Immature natural killer cell (primary cell): ENCODE results near the gene LRCOL1. TPM values are rescaled to one million over a fixed set of nuclear protein-coding genes. Genes with fewer than 3 reads are reported as not detected.

Source experiments
- DNase-seq, 3 donors: peaks; one replicate each; pipeline ENCODE4 v3.0.0; 2022; ENCODE audit warnings: mixed read lengths in 1 of 3
- H3K27ac Mint-ChIP-seq, 6 donors: one replicate each; pipeline ENCODE4 v1.8.0; 2020; ENCODE audit warnings: mixed read lengths in 6 of 6, mild to moderate bottlenecking in 5 of 6, inconsistent platforms in 4 of 6, moderate library complexity in 3 of 6
- H3K27me3 Mint-ChIP-seq, 3 donors: one replicate each; pipeline ENCODE4 v1.8.0; 2020 to 2021; ENCODE audit warnings: low read depth in 3 of 3, mild to moderate bottlenecking in 3 of 3, mixed read lengths in 3 of 3, moderate library complexity in 3 of 3, inconsistent platforms in 1 of 3
- H3K36me3 Mint-ChIP-seq, 3 donors: one replicate each; pipeline ENCODE4 v1.8.0; 2020; ENCODE audit warnings: mixed read lengths in 3 of 3, inconsistent platforms in 2 of 3, mild to moderate bottlenecking in 2 of 3
- H3K4me1 Mint-ChIP-seq, 2 donors: one replicate each; pipeline ENCODE4 v1.8.0; 2020; ENCODE audit warnings: inconsistent platforms in 2 of 2, mild to moderate bottlenecking in 2 of 2, mixed read lengths in 2 of 2, moderate library complexity in 1 of 2
- H3K4me3 Mint-ChIP-seq, 5 donors: one replicate each; pipeline ENCODE4 v1.8.0; 2020; ENCODE audit warnings: mild to moderate bottlenecking in 5 of 5, mixed read lengths in 5 of 5, inconsistent platforms in 3 of 5, moderate library complexity in 3 of 5
- H3K9me3 Mint-ChIP-seq, 6 donors: one replicate each; pipeline ENCODE4 v1.8.0; 2020; ENCODE audit warnings: mild to moderate bottlenecking in 6 of 6, mixed read lengths in 6 of 6, inconsistent platforms in 4 of 6, moderate library complexity in 3 of 6
- polyA plus RNA-seq, 3 donors: library from polyadenylated mRNA; unstranded; fragments of 300-500 nt; fragmentation: Illumina TruSeq; gene quantifications; one replicate each; pipeline ENCODE4 v1.2.3, GENCODE V29; 2021

Gene LRCOL1
- polyA plus RNA-seq, 3 donors from 2014 or later, result not detected

- peaks cover 2 to 7% (median 6%) of the 10 kb centered on the region in 3 donors for H3K36me3 Mint-ChIP-seq
- peaks cover 0 to 3% (median 0%) of the 10 kb centered on the region in 6 donors for H3K9me3 Mint-ChIP-seq
- peaks cover 7 to 11% of the 10 kb centered on the region in 2 donors for H3K4me1 Mint-ChIP-seq
- peaks cover 9 to 32% (median 20%) of the 10 kb centered on the region in 3 donors for H3K27me3 Mint-ChIP-seq
- H3K27ac Mint-ChIP-seq, result no peak overlapping the region
- DNase-seq, result no peak
- no peak overlapping the region for H3K4me3 Mint-ChIP-seq
Observed at GRCh38 chr12:132619386-132620112, 9.2 kb upstream of the LRCOL1 start.

DNA sequence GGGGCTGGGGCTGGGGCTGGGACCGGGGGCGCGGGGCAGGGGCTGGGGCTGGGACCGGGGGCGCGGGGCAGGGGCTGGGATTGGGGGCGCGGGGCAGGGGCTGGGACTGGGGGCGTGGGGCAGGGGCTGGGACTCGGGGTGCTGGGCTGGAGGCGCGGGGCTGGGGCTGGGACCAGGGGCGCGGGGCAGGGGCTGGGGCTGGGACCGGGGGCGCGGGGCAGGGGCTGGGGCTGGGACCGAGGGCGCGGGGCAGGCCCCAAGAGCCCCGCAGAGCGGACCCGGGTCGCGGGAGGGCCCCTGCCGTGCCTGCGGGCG, 8.6 kb upstream of the LRCOL1 start:
- no peak for DNase-seq
- peaks cover 7 to 11% of the 10 kb centered on the region in 2 donors for H3K4me1 Mint-ChIP-seq
- H3K36me3 Mint-ChIP-seq, result peaks cover 2 to 7% (median 6%) of the 10 kb centered on the region in 3 donors
- peaks cover 0 to 3% (median 0%) of the 10 kb centered on the region in 6 donors for H3K9me3 Mint-ChIP-seq
- peaks cover 9 to 33% (median 20%) of the 10 kb centered on the region in 3 donors for H3K27me3 Mint-ChIP-seq
- no peak overlapping the region for H3K4me3 Mint-ChIP-seq
- H3K27ac Mint-ChIP-seq, result no peak overlapping the region

DNA sequence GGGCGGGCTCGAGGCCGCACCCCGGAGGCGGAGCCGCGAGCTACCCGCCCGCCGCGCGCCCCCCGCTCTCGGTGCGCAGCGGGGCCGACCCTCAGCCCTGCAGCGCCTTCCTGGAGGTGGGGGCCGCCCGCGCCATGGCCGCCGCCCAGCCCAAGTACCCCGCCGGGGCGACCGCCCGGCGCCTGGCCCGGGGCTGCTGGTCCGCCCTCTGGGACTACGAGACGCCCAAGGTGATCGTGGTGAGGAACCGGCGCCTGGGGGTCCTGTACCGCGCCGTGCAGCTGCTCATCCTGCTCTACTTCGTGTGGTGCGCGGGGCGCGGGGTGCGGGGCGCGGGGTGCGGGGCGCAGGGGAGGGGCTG, 8.3 kb upstream of the LRCOL1 start, which contains the start of gene P2RX2:
TSS of gene P2RX2 (plus strand) at position 94 of the 361 bp plus-strand sequence. CDS start at position 135, 41 bp downstream.
- no peak for DNase-seq
- H3K9me3 Mint-ChIP-seq, result peaks cover 0 to 3% (median 0%) of the 10 kb centered on the region in 6 donors
- peaks cover 9 to 33% (median 20%) of the 10 kb centered on the region in 3 donors for H3K27me3 Mint-ChIP-seq
- peak within 1 kb of the TSS in 3 of 5 donors; percentile 14 to 70 (median 39) for H3K4me3 Mint-ChIP-seq
- H3K27ac Mint-ChIP-seq, result peak within 1 kb of the TSS in 1 of 6 donors; percentile 73
- H3K36me3 Mint-ChIP-seq, result peaks cover 2 to 7% (median 6%) of the 10 kb centered on the region in 3 donors
- peaks cover 7 to 11% of the 10 kb centered on the region in 2 donors for H3K4me1 Mint-ChIP-seq

DNA sequence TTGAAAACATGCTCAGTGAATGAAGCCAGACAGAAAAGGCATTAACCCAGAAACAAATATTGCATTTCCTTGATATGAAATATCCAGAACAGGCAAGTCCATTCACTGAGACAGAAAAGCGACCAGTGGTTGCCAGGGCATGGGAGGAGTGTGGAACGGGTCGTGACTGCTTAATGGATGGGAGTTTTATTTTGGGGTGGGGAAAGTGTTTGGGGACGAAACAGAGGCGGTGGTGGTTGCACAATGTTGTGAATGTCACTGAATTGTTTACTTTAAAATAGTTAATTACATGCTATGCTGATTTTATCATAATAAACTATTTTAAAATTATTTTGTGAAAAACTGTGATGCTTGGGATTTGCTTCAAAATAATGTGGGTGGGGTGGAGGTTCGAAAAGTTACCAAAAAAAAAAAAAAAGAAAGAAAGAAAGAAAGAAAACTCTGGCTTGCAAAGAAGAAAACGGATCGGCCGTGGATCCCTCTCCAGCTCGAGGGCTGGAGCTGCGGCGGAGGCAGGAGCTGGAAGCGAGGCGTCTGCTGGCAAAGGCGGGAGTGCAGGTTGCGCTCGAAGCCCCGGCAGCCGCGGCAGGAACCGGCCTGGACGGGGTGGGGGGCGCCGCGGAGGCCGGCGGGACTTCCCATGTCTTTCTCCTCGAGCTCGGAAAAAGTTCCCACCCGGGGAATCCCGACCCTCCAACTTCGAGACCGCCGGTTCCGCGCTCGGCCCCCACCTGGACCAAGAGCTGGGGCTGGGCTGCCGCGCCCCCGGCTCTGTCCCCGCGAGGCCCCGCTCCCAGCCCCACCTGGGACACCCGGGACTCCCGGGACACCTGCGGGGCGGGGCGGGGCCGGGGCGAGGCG, 7.7 kb upstream of the LRCOL1 start:
- Mint-ChIP-seq H3K27me3 (peaks cover 9 to 33% (median 20%) of the 10 kb centered on the region in 3 donors), H3K9me3 (peaks cover 0 to 3% (median 0%) of the 10 kb centered on the region in 6 donors), H3K4me1 (peaks cover 7 to 11% of the 10 kb centered on the region in 2 donors), H3K4me3 (peak overlapping the region in 3 of 5 donors; percentile 14 to 70 (median 39)), H3K27ac (peak overlapping the region in 1 of 6 donors; percentile 73), H3K36me3 (peaks cover 2 to 6% (median 4%) of the 10 kb centered on the region in 3 donors)
- DNase-seq, result no peak

GRCh38 chr12:132617135-132617701, 6.8 kb upstream of the LRCOL1 start:
- DNase-seq, result no peak
- H3K27me3 Mint-ChIP-seq, result peaks cover 9 to 36% (median 22%) of the 10 kb centered on the region in 3 donors
- no peak overlapping the region for H3K27ac Mint-ChIP-seq
- H3K4me1 Mint-ChIP-seq, result peaks cover 7 to 11% of the 10 kb centered on the region in 2 donors
- peaks cover 2 to 6% (median 4%) of the 10 kb centered on the region in 3 donors for H3K36me3 Mint-ChIP-seq
- H3K4me3 Mint-ChIP-seq, result peak overlapping the region in 1 of 5 donors; percentile 40
- H3K9me3 Mint-ChIP-seq, result peaks cover 0 to 3% (median 0%) of the 10 kb centered on the region in 6 donors

GRCh38 chr12:132615579-132616038, 5.2 kb upstream of the LRCOL1 start:
- peaks cover 0 to 3% (median 0%) of the 10 kb centered on the region in 6 donors for H3K9me3 Mint-ChIP-seq
- peaks cover 2 to 6% (median 4%) of the 10 kb centered on the region in 3 donors for H3K36me3 Mint-ChIP-seq
- H3K4me1 Mint-ChIP-seq, result peaks cover 7 to 11% of the 10 kb centered on the region in 2 donors
- DNase-seq, result no peak
- H3K27ac Mint-ChIP-seq, result peak overlapping the region in 1 of 6 donors; percentile 35
- H3K27me3 Mint-ChIP-seq, result peaks cover 12 to 45% (median 25%) of the 10 kb centered on the region in 3 donors
- no peak overlapping the region for H3K4me3 Mint-ChIP-seq

DNA sequence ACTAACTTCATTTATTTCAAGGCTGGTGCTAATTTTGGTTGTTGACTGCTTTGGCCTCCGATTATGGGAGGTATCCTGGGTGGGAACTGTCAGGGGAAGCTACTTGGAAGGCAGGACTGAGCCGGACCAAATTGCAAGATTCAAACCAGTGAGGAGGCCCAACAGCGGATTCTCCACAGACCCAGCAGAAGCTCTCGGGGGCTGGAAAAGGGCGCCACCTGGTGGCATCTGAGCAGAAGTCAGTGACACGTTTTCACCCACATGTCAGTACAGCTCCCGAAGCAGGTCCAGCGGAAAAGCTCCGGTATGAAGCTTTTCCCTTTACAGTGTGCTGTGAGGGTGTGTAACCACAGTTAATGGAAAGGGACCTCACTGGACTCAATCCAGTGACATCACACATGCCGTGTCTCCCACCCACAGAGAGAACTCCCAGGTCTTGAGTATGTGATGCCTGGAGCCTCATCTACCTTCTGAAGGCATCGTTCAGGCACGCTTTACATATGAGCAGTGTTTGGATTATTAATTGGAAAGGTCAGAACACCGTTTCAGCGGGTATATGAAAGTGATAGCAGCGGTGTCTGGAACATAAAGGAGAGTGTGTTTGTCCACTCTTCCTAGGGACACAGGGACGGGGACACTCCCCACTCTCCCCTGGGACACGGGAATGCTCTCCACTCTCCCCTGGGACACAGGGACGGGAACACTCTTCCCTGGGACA, 4.6 kb upstream of the LRCOL1 start:
- peaks cover 11% of the 10 kb centered on the region in 2 donors for H3K4me1 Mint-ChIP-seq
- H3K4me3 Mint-ChIP-seq, result no peak overlapping the region
- peaks cover 0 to 3% (median 0%) of the 10 kb centered on the region in 6 donors for H3K9me3 Mint-ChIP-seq
- peaks cover 16 to 51% (median 26%) of the 10 kb centered on the region in 3 donors for H3K27me3 Mint-ChIP-seq
- H3K27ac Mint-ChIP-seq, result peak overlapping the region in 1 of 6 donors; percentile 44
- peak; percentile 66 to 74 (median 73) for DNase-seq
- peaks cover 2 to 6% (median 4%) of the 10 kb centered on the region in 3 donors for H3K36me3 Mint-ChIP-seq

DNA sequence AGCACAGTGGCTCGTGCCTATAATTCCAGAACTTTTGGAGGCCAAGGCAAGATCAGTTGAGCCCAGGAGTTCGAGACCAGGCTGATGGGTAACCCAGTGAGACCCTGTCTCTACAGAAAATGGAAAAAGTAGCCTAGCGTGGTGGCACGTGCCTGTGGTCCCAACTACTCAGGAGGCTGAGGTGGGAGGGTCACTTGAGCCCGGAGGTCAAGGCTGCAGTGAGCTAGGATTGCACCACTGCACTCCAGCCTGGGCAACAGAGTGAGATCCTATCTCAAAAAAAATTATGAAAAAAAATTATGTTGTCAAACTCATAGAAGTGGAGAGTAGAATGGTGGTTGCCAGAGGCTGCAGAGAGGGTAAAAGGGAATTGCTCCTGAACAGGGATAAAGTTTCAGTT, 3.6 kb upstream of the LRCOL1 start:
- Mint-ChIP-seq H3K27me3 (peaks cover 16 to 51% (median 26%) of the 10 kb centered on the region in 3 donors), H3K4me3 (no peak overlapping the region), H3K36me3 (peaks cover 2 to 6% (median 4%) of the 10 kb centered on the region in 3 donors), H3K27ac (no peak overlapping the region), H3K4me1 (peaks cover 11% of the 10 kb centered on the region in 2 donors), H3K9me3 (peaks cover 0 to 3% (median 0%) of the 10 kb centered on the region in 6 donors)
- no peak for DNase-seq

GRCh38 chr12:132611620-132612019, 1.2 kb upstream of the LRCOL1 start:
- DNase-seq, result no peak
- H3K4me3 Mint-ChIP-seq, result no peak overlapping the region
- H3K4me1 Mint-ChIP-seq, result peaks cover 5 to 7% of the 10 kb centered on the region in 2 donors
- H3K36me3 Mint-ChIP-seq, result peaks cover 0 to 4% (median 2%) of the 10 kb centered on the region in 3 donors
- peaks cover 16 to 40% (median 24%) of the 10 kb centered on the region in 3 donors for H3K27me3 Mint-ChIP-seq
- peaks cover 0 to 1% (median 0%) of the 10 kb centered on the region in 6 donors for H3K9me3 Mint-ChIP-seq
- no peak overlapping the region for H3K27ac Mint-ChIP-seq

- Mint-ChIP-seq H3K4me3 (peak overlapping the region in 4 of 5 donors; percentile 12 to 71 (median 62)), H3K36me3 (peaks cover 0 to 4% (median 2%) of the 10 kb centered on the region in 3 donors), H3K4me1 (peaks cover 5 to 7% of the 10 kb centered on the region in 2 donors), H3K27me3 (peaks cover 16 to 36% (median 25%) of the 10 kb centered on the region in 3 donors), H3K9me3 (no peaks in the 10 kb centered on the region), H3K27ac (no peak overlapping the region)
- no peak for DNase-seq
Observed at GRCh38 chr12:132610866-132611602, 652 bp upstream of the LRCOL1 start.

- peaks cover 17 to 22% (median 17%) of the 10 kb centered on the region in 3 donors for H3K27me3 Mint-ChIP-seq
Observed at GRCh38 chr12:132608231-132609171, 1.9 kb downstream of the LRCOL1 start.

More at GRCh38 chr12:132608231-132609171, 1.9 kb downstream of the LRCOL1 start:
- peaks cover 0 to 4% of the 10 kb centered on the region in 2 donors for H3K4me1 Mint-ChIP-seq
- H3K9me3 Mint-ChIP-seq, result no peaks in the 10 kb centered on the region
- H3K4me3 Mint-ChIP-seq, result no peak overlapping the region
- no peaks in the 10 kb centered on the region for H3K36me3 Mint-ChIP-seq
- no peak overlapping the region for H3K27ac Mint-ChIP-seq
- DNase-seq, result no peak
